Neutrophil (primary cell): ENCODE results near the gene OR1E1.
"Not testable (repeated sequence)": the region's sequence is repeated elsewhere in the genome, so short reads cannot be mapped to it uniquely, and the experiment has no call there.

Source experiments
- H3K27ac ChIP-seq: fragments of 200-600 bp; sonication (generic); 2 replicates; pipeline ENCODE4 v1.5.1; 2016; ENCODE audit warnings: mild to moderate bottlenecking, moderate library complexity
- H3K27me3 ChIP-seq: fragments of 200-600 bp; sonication (generic); 2 replicates; pipeline ENCODE4 v1.6.0; 2016; ENCODE audit warnings: mild to moderate bottlenecking
- H3K36me3 ChIP-seq: fragments of 200-600 bp; sonication (generic); 2 replicates; pipeline ENCODE4 v1.5.1; 2017
- H3K4me1 ChIP-seq, 2 experiments: fragments of 200-600 bp in 1 of 2; sonication (generic) in 1 of 2; 1 replicate in 1 of 2; 2 replicates in 1 of 2; pipeline versions ENCODE4 v1.5.1 to v1.6.1; 2013 to 2016; ENCODE audit warnings: low read depth in 1 of 2, low read length in 1 of 2, mild to moderate bottlenecking in 1 of 2, moderate library complexity in 1 of 2; ENCODE audit not compliant: control insufficient read depth in 1 of 2, insufficient read depth in 1 of 2
- H3K4me3 ChIP-seq, 2 experiments: fragments of 200-600 bp in 1 of 2; sonication (generic) in 1 of 2; 1 replicate in 1 of 2; 2 replicates in 1 of 2; pipeline ENCODE4 v1.5.1; 2013 to 2016; ENCODE audit warnings: low read depth in 1 of 2, low read length in 1 of 2, mild to moderate bottlenecking in 1 of 2, moderate library complexity in 1 of 2
- H3K9me3 ChIP-seq: fragments of 200-600 bp; sonication (generic); 2 replicates; pipeline ENCODE4 v1.5.1; 2016
- TF ChIP-seq, protein P1 (sequence below): fragments of 200-600 bp; sonication (generic); IDR thresholded peaks from 2 replicates; pipeline ENCODE4 v1.5.1; 2016; ENCODE audit warnings: antibody characterized with exemption

OR1E1 gene, protein sequence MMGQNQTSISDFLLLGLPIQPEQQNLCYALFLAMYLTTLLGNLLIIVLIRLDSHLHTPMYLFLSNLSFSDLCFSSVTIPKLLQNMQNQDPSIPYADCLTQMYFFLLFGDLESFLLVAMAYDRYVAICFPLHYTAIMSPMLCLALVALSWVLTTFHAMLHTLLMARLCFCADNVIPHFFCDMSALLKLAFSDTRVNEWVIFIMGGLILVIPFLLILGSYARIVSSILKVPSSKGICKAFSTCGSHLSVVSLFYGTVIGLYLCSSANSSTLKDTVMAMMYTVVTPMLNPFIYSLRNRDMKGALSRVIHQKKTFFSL

GRCh38 chr17:3398310-3398709, at the start of gene OR1E1:
TSS of gene OR1E1 (minus strand) at chr17:3398410. CDS start at chr17:3398410, 0 bp downstream.
- TF ChIP-seq, protein P1, sequence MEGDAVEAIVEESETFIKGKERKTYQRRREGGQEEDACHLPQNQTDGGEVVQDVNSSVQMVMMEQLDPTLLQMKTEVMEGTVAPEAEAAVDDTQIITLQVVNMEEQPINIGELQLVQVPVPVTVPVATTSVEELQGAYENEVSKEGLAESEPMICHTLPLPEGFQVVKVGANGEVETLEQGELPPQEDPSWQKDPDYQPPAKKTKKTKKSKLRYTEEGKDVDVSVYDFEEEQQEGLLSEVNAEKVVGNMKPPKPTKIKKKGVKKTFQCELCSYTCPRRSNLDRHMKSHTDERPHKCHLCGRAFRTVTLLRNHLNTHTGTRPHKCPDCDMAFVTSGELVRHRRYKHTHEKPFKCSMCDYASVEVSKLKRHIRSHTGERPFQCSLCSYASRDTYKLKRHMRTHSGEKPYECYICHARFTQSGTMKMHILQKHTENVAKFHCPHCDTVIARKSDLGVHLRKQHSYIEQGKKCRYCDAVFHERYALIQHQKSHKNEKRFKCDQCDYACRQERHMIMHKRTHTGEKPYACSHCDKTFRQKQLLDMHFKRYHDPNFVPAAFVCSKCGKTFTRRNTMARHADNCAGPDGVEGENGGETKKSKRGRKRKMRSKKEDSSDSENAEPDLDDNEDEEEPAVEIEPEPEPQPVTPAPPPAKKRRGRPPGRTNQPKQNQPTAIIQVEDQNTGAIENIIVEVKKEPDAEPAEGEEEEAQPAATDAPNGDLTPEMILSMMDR, result no peak
- no peaks in the 10 kb centered on the region for H3K4me1 ChIP-seq
- no peaks in the 10 kb centered on the region for H3K9me3 ChIP-seq
- H3K27me3 ChIP-seq, result peaks cover 11% of the 10 kb centered on the region
- H3K4me3 ChIP-seq, result no peak within 1 kb of the TSS
- no peaks in the 10 kb centered on the region for H3K36me3 ChIP-seq
- H3K27ac ChIP-seq, result no peak within 1 kb of the TSS

- H3K4me3 ChIP-seq, result no peak overlapping the region
- H3K4me1 ChIP-seq, result no peaks in the 10 kb centered on the region
- TF ChIP-seq, protein P1, result no peak
- H3K27me3 ChIP-seq, result peaks cover 34% of the 10 kb centered on the region
- H3K9me3 ChIP-seq, result no peaks in the 10 kb centered on the region
- no peak overlapping the region for H3K27ac ChIP-seq
- H3K36me3 ChIP-seq, result no peaks in the 10 kb centered on the region
Measured at GRCh38 chr17:3447625-3448024, 49.4 kb upstream of the OR1E1 start.

DNA sequence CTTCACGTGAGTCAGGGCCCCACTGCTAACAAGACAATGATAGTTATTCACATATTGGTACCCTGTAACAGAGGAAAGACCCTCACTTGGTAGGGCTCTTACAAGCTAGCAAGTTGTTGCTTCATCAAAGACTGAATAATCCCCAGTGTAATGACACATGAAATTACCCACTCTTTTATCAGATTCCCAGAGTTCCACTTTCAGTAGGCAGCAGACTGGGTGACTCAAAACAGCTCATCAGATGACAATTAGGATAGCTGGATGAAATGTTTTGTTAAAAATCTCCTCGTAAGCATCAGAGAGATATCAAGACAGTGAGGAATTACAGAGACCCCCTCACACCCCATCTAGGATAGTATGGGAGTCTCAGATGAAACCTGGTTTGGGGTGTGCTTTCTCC, 42.2 kb upstream of the OR1E1 start:
- H3K4me1 ChIP-seq, result no peaks in the 10 kb centered on the region
- H3K4me3 ChIP-seq, result no peak overlapping the region
- H3K9me3 ChIP-seq, result no peaks in the 10 kb centered on the region
- no peaks in the 10 kb centered on the region for H3K36me3 ChIP-seq
- TF ChIP-seq, protein P1, result no peak
- no peak overlapping the region for H3K27ac ChIP-seq
- H3K27me3 ChIP-seq, result peaks cover 45% of the 10 kb centered on the region

- H3K4me3 ChIP-seq, result no peak overlapping the region
- TF ChIP-seq, protein P1, result no peak
- no peaks in the 10 kb centered on the region for H3K36me3 ChIP-seq
- H3K27me3 ChIP-seq, result peaks cover 25% of the 10 kb centered on the region
- H3K27ac ChIP-seq, result no peak overlapping the region
- no peaks in the 10 kb centered on the region for H3K9me3 ChIP-seq
- no peaks in the 10 kb centered on the region for H3K4me1 ChIP-seq
Measured at GRCh38 chr17:3438368-3438767, 40.2 kb upstream of the OR1E1 start.

GRCh38 chr17:3433741-3434140, 35.5 kb upstream of the OR1E1 start, which contains the start of gene OR1E2:
TSS of gene OR1E2 (minus strand) at chr17:3433841. CDS start at chr17:3433841, 0 bp downstream.
- Histone ChIP-seq H3K27me3 (no peaks in the 10 kb centered on the region), H3K36me3 (no peaks in the 10 kb centered on the region), H3K27ac (no peak within 1 kb of the TSS), H3K4me1 (no peaks in the 10 kb centered on the region), H3K4me3 (no peak within 1 kb of the TSS), H3K9me3 (no peaks in the 10 kb centered on the region)
- TF ChIP-seq, protein P1, result no peak

DNA sequence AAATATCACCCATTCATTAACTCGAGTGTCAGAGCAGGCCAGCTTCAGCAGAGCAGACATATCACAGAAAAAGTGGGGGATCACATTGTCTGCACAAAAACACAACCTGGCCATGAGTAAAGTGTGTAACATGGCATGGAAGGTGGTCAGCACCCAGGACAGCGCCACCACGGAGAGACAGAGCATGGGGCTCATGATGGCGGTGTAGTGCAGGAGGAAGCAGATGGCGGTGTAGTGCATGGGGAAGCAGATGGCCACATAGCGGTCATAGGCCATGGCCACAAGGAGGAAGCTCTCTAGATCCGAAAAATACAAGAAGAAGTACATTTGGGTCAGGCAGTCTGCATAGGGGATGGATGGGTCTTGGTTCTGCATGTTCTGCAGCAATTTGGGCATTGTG, 35.0 kb upstream of the OR1E1 start:
- H3K4me3 ChIP-seq, H3K27ac ChIP-seq, H3K27me3 ChIP-seq, H3K9me3 ChIP-seq, H3K36me3 ChIP-seq, H3K4me1 ChIP-seq: not testable (repeated sequence)
